NB4 (cell line): ENCODE measurements around the gene CRYGA.

Source experiments
- DNase-seq: peaks from one replicate; pipeline ENCODE4 v3.0.0; 2010; ENCODE audit warnings: low read depth
- H3K4me3 ChIP-seq: one replicate; pipeline ENCODE4 v1.5.1; 2011; ENCODE audit warnings: mild to moderate bottlenecking, low read depth, low read length, moderate library complexity
- MYC ChIP-seq: IDR thresholded peaks from 2 replicates; pipeline ENCODE4 v1.6.1; 2011; ENCODE audit warnings: low read depth, low read length
- POLR2A ChIP-seq: IDR thresholded peaks from 2 replicates; pipeline ENCODE4 v1.6.1; 2011; ENCODE audit warnings: mild to moderate bottlenecking; ENCODE audit not compliant: insufficient read length; ENCODE audit errors: extremely low read depth
- TF ChIP-seq, protein P1 (sequence below): IDR thresholded peaks from one replicate; pipeline ENCODE4 v1.5.1; 2012; ENCODE audit warnings: low read depth, low read length
- TF ChIP-seq, protein P2 (sequence below): IDR thresholded peaks from 2 replicates; pipeline ENCODE4 v1.6.1; 2011; ENCODE audit warnings: low read depth, low read length

Gene CRYGA

DNA sequence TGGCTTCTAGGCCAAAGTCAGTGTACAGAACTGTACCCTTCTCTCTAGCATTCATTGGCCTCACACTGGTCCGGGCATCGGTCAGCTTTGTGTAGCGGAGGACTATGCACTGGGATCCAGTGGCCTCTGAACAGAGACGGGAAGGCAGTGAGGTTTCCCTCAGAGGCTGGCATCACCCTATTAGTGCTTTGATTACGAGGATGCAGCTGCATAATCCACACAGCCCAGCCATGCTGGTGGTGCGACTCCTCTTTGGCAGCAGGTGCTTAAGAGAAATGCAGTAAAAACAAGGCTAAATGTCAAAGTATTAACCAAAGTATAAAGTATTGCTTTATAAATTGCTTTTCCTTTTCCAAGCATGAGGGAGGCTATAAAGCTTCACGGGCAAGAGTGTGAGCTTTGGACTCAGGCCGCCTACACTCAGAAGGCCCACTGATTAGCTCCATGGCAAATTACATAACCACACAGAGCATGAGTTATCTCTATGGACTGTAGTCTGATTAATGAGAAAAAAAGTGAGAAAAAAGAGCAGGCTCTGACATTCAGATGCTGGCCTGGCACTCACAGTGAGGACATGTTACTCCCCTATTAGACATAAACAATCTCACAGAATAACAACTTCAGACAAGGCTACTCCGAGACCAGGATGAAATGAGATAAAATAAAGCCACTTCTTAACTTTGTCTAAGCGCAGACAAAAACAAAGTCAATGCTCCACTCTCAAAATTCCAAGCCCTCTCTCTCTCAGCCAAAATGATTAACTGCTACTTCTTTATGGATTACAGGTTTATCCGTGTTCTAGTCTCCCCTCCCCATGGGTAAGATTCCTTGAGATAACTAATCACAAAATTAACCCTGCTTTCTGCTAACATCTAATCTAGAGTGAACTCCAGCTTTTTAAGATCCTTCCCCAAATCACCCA is 27.3 kb downstream of the CRYGA start:
- TF ChIP-seq, protein P1, sequence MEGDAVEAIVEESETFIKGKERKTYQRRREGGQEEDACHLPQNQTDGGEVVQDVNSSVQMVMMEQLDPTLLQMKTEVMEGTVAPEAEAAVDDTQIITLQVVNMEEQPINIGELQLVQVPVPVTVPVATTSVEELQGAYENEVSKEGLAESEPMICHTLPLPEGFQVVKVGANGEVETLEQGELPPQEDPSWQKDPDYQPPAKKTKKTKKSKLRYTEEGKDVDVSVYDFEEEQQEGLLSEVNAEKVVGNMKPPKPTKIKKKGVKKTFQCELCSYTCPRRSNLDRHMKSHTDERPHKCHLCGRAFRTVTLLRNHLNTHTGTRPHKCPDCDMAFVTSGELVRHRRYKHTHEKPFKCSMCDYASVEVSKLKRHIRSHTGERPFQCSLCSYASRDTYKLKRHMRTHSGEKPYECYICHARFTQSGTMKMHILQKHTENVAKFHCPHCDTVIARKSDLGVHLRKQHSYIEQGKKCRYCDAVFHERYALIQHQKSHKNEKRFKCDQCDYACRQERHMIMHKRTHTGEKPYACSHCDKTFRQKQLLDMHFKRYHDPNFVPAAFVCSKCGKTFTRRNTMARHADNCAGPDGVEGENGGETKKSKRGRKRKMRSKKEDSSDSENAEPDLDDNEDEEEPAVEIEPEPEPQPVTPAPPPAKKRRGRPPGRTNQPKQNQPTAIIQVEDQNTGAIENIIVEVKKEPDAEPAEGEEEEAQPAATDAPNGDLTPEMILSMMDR: no peak
- TF ChIP-seq, protein P2, sequence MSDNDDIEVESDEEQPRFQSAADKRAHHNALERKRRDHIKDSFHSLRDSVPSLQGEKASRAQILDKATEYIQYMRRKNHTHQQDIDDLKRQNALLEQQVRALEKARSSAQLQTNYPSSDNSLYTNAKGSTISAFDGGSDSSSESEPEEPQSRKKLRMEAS: no peak
- TF ChIP-seq MYC: no peak
- no peak for TF ChIP-seq POLR2A
- DNase-seq: no peak
- H3K4me3 ChIP-seq: no peak overlapping the region

DNA sequence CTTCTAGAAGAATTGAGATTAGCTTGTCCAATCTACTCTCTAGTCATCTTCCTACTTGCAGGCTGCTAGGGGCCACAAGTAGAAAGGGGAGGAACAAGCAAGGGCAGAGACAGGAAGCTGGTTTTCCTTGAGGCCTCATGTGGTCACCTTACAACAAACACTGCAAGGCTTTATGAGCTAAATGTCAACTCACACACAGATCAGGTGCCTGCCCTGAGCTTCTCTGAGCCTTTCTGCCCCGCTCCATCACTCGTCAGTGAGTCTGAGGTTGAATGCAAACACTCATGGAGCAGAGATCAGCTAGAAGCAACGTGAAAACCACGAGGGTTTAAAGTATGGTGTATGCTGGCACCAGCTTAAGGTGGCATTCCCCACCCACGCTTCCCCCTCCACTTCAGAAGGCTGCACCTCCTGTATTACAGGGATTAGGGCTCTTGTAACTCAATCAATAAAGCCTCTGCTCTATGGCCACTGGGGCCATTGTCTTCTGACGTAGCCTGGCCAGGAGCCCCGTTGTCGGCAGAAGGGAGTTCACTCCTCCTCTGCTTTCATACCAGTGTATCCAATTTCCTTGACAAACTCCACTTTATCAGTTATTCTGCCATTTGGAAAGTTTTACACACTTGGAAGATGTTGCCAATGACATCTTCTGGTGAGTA is 28.3 kb downstream of the CRYGA start:
- no peak overlapping the region for H3K4me3 ChIP-seq
- peak; percentile 88 for DNase-seq
- TF ChIP-seq, protein P2: peak; percentile 42; the same call in 1 of the 2 replicates
- no peak for TF ChIP-seq POLR2A

DNA sequence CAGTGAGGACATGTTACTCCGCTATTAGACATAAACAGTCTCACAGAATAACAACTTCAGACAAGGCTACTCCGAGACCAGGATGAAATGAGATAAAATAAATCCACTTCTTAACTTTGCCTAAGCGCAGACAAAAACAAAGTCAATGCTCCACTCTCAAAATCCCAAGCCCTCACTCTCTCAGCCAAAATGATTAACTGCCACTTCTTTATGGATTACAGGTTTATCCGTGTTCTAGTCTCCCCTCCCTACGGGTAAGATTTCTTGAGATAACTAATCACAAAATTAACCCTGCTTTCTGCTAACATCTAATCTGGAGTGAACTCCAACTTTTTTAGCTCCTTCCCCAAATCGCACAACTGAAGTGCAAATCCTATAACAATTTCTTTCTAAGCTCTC is 32.7 kb downstream of the CRYGA start:
- H3K4me3 ChIP-seq: no peak overlapping the region
- no peak for DNase-seq
- TF ChIP-seq, protein P1: no peak
- TF ChIP-seq POLR2A (no peak), MYC (no peak)
- TF ChIP-seq, protein P2: no peak

DNA sequence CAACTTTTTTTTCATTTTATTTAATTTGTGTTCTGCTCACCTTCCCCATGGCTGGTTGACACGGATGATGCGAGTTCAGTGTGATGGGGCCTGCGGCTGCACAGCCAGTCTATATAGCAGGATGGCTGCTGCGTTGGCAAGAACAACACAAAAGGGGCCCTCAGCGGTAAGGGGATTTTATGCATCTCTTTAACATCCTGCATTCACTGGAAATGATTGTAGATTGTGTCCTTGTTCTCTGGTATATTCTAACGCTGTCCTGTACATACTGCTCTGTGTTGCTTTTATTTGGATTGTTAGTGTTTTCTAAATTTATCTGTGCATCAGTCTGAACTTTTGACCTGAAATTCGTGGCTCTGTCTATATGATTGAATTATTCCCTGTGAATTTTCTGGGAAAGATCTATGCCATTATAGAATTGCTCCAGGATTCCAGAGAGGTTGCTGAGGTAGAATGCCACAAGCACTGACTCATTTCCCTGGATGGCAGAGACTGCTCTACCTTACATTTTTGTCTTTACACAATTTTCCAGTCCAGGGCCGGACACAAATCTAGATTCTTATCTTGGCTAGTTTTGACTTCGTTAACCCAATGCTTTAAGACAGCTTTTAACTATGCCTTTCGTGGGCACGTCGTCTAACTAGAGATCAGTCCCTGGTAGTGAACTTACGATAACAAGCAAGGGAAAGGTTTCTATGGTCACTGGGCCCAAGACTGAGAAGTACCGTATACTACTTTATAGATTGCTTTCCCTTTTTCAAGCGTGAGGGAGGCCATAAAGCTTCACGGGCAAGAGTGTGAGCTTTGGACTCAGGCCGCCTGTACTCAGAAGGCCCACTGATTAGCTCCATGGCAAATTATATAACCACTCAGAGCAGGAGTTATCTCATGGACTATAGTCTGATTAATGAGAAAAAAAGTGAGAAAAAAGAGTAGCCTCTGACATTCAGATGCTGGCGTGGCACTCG is 33.4 kb downstream of the CRYGA start, which contains the start of gene CRYGC:
CRYGC (minus strand) TSS at position 85 of the 968 bp plus-strand sequence; CDS start at position 49, 36 bp downstream.
- no peak for DNase-seq
- TF ChIP-seq MYC (no peak), POLR2A (no peak)
- TF ChIP-seq, protein P2: no peak
- TF ChIP-seq, protein P1: no peak
- H3K4me3 ChIP-seq: no peak within 1 kb of the TSS

DNA sequence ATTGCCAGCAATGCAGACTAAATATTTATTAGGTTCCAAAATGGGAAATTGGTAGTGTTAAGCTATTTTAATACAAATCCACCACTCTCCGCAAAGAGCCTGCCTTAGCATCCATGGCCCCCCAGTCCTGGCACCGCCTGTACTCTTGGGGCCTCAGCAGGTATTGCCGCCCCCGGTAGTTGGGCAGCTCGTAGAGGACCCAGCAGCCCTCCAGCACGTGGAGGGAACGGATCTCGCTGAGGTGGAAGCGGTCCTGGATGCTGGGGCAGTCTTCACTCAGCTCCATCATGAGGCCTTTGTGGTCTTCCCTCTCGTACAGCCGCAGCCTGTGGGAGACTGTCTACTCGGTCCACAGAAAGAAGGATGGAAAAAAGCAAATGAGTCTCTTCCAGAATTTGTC is 35.3 kb downstream of the CRYGA start:
- H3K4me3 ChIP-seq: no peak overlapping the region
- DNase-seq: no peak
- TF ChIP-seq POLR2A (no peak), MYC (no peak)
- TF ChIP-seq, protein P1: no peak
- TF ChIP-seq, protein P2: no peak
